ENCODE results near the gene RIPOR1. TPM values are rescaled to one million over a fixed set of nuclear protein-coding genes. Genes with fewer than 3 reads are reported as not detected.

Gene RIPOR1
- total and polyA plus RNA-seq, 2 experiments from 2014 or later = 27.8 to 91.6 TPM

DNA sequence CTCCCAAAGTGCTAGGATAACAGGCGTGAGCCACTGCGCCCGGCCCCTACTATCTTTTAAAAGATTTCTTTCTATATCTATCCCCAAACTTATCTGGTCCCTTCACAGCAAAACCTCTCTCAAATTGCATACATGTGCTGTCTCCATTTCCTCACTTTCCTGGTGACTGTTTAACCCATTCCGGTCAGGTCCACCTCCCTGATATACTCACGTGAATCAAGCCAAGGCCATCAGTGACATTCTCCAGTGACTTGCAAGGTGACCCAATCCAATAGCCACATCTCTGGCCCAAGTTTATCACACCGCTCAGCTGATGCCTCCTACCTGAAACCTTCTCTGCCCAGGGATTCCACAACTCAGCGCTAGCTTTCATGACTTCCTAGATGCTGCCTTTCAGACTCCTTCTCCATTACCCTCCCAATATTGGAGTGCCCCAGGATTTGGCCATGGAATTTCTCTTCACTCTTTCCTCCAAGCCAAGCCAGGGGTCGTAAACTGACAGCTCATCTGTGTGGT is 32.3 kb downstream of the RIPOR1 start:
- 77 to 83% methylated on average over 8 of the region's 8 CpGs for WGBS, 2 experiments (ENCODE audit: low coverage in 1 of 2, low lambda C conversion rate in 2 of 2, missing lambda C conversion rate in 2 of 2)
- peak; percentile 14 for DNase-seq
- no peaks in the 10 kb centered on the region for H3K9me2 ChIP-seq (ENCODE audit: insufficient read depth)
- H3K27me3 ChIP-seq (replicated peaks; ENCODE audit: insufficient read depth) = no peaks in the 10 kb centered on the region
- peaks cover 20% of the 10 kb centered on the region for H3K4me1 ChIP-seq (ENCODE audit: insufficient read depth)
- H3K27ac ChIP-seq = peak overlapping the region; percentile 98
- TF ChIP-seq EZH2phosphoT487 (IDR thresholded peaks at IDR 0.05; ENCODE audit: insufficient read depth, low read depth) = no peak
- peak overlapping the region; percentile 90 for H3K4me2 ChIP-seq (ENCODE audit: unreplicated experiment)
- peaks cover 43% of the 10 kb centered on the region for H3K79me2 ChIP-seq (ENCODE audit: insufficient read depth)
- no peaks in the 10 kb centered on the region for H3K36me3 ChIP-seq (ENCODE audit: low read depth)
- in situ Hi-C loops (cut with MboI) = no loop called here
- peaks cover 29% of the 10 kb centered on the region for H3F3A ChIP-seq (ENCODE audit: insufficient read depth)
- H3K9ac ChIP-seq = peak overlapping the region; percentile 99
- H3K9me3 ChIP-seq (ENCODE audit: low read depth) = no peaks in the 10 kb centered on the region
- H4K20me1 ChIP-seq (ENCODE audit: insufficient read depth) = no peaks in the 10 kb centered on the region
- peak overlapping the region; percentile 87 for H3K4me3 ChIP-seq
- peak overlapping the region; percentile 96; the same call in 1 of the 2 replicates for H2AFZ ChIP-seq

DNA sequence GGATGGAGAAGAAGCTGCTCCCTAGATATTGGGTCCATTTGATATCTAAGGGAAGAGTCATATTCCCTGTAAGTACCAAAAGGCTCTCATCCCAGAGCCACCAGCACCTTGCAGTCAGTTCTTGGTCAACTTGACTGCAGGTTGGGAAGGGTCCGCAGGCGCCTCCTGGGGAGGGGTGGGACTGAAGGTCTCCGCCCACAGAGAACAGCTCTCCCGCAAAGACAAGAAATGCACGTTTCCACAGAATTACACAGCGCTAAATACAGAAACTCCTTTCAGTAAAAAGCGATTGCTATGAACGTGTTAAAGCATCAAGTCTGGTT is 32.8 kb downstream of the RIPOR1 start:
- Histone ChIP-seq H3K4me2 (ENCODE audit: unreplicated experiment) (peak overlapping the region; percentile 90), H2AFZ (peak overlapping the region; percentile 96), H3F3A (ENCODE audit: insufficient read depth) (peaks cover 24% of the 10 kb centered on the region), H3K27ac (peak overlapping the region; percentile 98), H3K9ac (peak overlapping the region; percentile 99), H3K9me2 (ENCODE audit: insufficient read depth) (no peaks in the 10 kb centered on the region), H3K36me3 (ENCODE audit: low read depth) (no peaks in the 10 kb centered on the region), H3K27me3 (replicated peaks; ENCODE audit: insufficient read depth) (no peaks in the 10 kb centered on the region), H3K4me1 (ENCODE audit: insufficient read depth) (peaks cover 16% of the 10 kb centered on the region), H3K79me2 (ENCODE audit: insufficient read depth) (peaks cover 49% of the 10 kb centered on the region), H3K9me3 (ENCODE audit: low read depth) (no peaks in the 10 kb centered on the region), H3K4me3 (peak overlapping the region; percentile 87), H4K20me1 (ENCODE audit: insufficient read depth) (no peaks in the 10 kb centered on the region)
- WGBS, 2 experiments (ENCODE audit: low coverage in 1 of 2, low lambda C conversion rate in 2 of 2, missing lambda C conversion rate in 2 of 2) = 3 to 6% methylated on average over 8 of the region's 8 CpGs
- in situ Hi-C loops (cut with MboI) = no loop called here
- no peak for TF ChIP-seq EZH2 (IDR thresholded peaks at IDR 0.05; ENCODE audit: insufficient read depth, poor library complexity, severe bottlenecking)
- TF ChIP-seq EZH2phosphoT487 (IDR thresholded peaks at IDR 0.05; ENCODE audit: insufficient read depth, low read depth) = no peak
- DNase-seq = no peak

DNA sequence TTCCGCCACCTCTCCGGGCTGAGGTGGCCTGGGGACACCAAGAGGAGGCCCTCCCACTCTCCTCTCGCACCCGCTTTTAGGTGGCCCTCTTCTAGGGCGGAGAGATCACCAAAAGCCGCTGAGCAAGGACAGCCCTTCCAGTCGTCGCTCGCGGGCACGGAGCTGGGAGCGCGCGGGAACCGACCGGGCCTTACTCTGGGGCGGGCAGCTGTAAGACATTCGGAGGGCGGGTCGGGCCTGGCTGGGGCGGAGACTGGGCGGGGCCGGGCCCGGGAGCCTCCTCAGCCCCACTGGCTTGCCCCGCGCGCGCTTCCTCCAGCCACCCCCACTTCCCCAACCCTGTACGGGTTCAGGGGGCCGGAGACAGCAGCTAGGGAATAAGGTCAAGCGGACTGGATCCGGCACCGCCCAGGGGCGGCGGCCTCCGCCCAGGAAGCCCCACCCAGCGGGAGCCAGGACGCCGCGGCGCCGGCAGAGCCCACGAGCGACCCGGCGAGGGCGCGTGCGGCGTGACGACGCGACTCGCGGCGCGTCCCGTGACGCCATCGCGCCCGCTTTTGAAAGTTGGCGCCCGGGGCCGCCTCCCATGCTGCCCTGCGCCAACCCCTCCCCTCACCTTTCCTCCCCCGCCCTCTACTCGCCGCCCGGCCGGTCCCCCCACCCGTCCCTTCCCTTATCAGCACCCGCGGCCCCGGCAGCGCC is 33.3 kb downstream of the RIPOR1 start:
- peak overlapping the region; percentile 96 for H2AFZ ChIP-seq
- peaks cover 16% of the 10 kb centered on the region for H3K4me1 ChIP-seq (ENCODE audit: insufficient read depth)
- H3K9me2 ChIP-seq (ENCODE audit: insufficient read depth) = no peaks in the 10 kb centered on the region
- H3K79me2 ChIP-seq (ENCODE audit: insufficient read depth) = peaks cover 54% of the 10 kb centered on the region
- no peaks in the 10 kb centered on the region for H3K9me3 ChIP-seq (ENCODE audit: low read depth)
- peak overlapping the region; percentile 99 for H3K9ac ChIP-seq
- peak overlapping the region; percentile 94 for H3K4me3 ChIP-seq
- TF ChIP-seq EZH2phosphoT487 (IDR thresholded peaks at IDR 0.05; ENCODE audit: insufficient read depth, low read depth) = no peak
- no peak for TF ChIP-seq EZH2 (IDR thresholded peaks at IDR 0.05; ENCODE audit: insufficient read depth, poor library complexity, severe bottlenecking)
- peak; percentile 99 for DNase-seq
- H4K20me1 ChIP-seq (ENCODE audit: insufficient read depth) = no peaks in the 10 kb centered on the region
- H3K27me3 ChIP-seq (replicated peaks; ENCODE audit: insufficient read depth) = no peaks in the 10 kb centered on the region
- peak overlapping the region; percentile 98 for H3K27ac ChIP-seq
- peak overlapping the region; percentile 90 for H3K4me2 ChIP-seq (ENCODE audit: unreplicated experiment)
- no peaks in the 10 kb centered on the region for H3K36me3 ChIP-seq (ENCODE audit: low read depth)
- H3F3A ChIP-seq (ENCODE audit: insufficient read depth) = peaks cover 24% of the 10 kb centered on the region
- in situ Hi-C loops (cut with MboI) = no loop called here
- 1 to 3% methylated on average over 38 to 72 of the region's 76 CpGs for WGBS, 2 experiments (ENCODE audit: low coverage in 1 of 2, low lambda C conversion rate in 2 of 2, missing lambda C conversion rate in 2 of 2)

DNA sequence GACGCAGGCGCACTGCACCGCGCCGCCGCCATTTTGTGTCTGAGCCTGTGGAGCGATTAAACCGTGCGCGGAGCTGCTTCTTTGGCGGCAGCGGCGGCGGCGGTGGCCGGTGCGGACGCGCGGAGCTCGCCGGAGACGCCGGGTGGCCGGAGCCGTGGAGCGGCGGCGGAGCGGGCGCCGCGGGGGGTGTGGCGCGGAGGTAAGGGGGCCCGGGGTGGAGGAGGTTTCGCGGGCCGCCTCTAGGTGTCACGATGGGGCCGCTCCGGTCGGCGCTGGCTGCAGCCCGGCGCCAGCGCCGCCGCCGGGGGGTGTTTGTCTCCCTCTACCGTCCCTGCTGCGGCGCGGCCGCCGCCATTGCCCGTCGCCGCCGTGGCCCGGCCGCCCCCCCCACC is 33.9 kb downstream of the RIPOR1 start, which contains the start of gene CTCF:
Gene CTCF, plus strand, starts transcription at position 1 of the 392 bp plus-strand sequence. CDS start 48,307 bp downstream, outside the sequence.
- Histone ChIP-seq H3K9me2 (ENCODE audit: insufficient read depth) (no peaks in the 10 kb centered on the region), H3K27me3 (replicated peaks; ENCODE audit: insufficient read depth) (no peaks in the 10 kb centered on the region), H3K4me3 (peak within 1 kb of the TSS; percentile 94), H3K4me2 (ENCODE audit: unreplicated experiment) (peak within 1 kb of the TSS; percentile 90), H2AFZ (peak within 1 kb of the TSS; percentile 96), H3K36me3 (ENCODE audit: low read depth) (no peaks in the 10 kb centered on the region), H3F3A (ENCODE audit: insufficient read depth) (peaks cover 24% of the 10 kb centered on the region), H3K9ac (peak within 1 kb of the TSS; percentile 99), H3K4me1 (ENCODE audit: insufficient read depth) (peaks cover 16% of the 10 kb centered on the region), H4K20me1 (ENCODE audit: insufficient read depth) (no peaks in the 10 kb centered on the region), H3K9me3 (ENCODE audit: low read depth) (no peaks in the 10 kb centered on the region), H3K79me2 (ENCODE audit: insufficient read depth) (peaks cover 60% of the 10 kb centered on the region), H3K27ac (peak within 1 kb of the TSS; percentile 98)
- in situ Hi-C loops (cut with MboI) = no loop called here
- DNase-seq = peak; percentile 96
- 1 to 2% methylated on average over 19 of the region's 62 CpGs for WGBS, 2 experiments (ENCODE audit: low coverage in 1 of 2, low lambda C conversion rate in 2 of 2, missing lambda C conversion rate in 2 of 2)
- TF ChIP-seq EZH2 (IDR thresholded peaks at IDR 0.05; ENCODE audit: insufficient read depth, poor library complexity, severe bottlenecking) (no peak), EZH2phosphoT487 (IDR thresholded peaks at IDR 0.05; ENCODE audit: insufficient read depth, low read depth) (no peak)

Measured in GM23248 (cell line).